Measurements from ENCODE around the gene CLHC1. TPM values are rescaled to one million over a fixed set of nuclear protein-coding genes. Genes with fewer than 3 reads are reported as not detected.

CLHC1 gene
- total RNA-seq, 1 experiment from 2014 or later, result 10.4 TPM

DNA sequence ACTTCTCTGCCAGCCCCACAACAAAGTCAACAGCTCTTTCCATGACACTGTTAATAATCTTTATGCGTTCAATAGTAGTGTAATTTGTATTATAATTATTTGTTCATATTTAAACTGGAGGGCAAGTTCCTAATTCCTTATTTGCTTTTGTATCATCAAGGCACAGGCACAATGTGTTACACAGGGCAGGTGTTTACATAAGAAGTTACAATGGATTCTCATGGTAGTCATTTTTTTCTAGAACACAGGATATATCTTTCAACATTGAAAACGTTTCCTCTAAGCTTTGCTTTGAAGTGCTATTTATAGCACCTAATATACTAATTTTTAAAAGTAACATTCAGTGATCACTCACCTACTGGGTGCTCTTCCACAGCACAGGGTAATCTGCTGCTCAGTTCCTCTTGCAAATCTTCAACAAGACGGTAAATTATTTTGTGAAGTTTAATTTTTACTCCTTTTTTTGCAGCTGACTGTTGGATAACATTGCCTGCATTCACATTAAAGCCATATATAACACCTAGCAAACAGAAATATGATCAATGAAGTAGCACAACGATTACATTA, 7.6 kb upstream of the CLHC1 start:
- Mint-ChIP-seq H3K27me3 (ENCODE audit: unreplicated experiment) (no peaks in the 10 kb centered on the region), H3K36me3 (ENCODE audit: insufficient read depth, unreplicated experiment) (peaks cover 31% of the 10 kb centered on the region), H3K4me3 (ENCODE audit: low read depth, unreplicated experiment) (no peak overlapping the region), H3K4me1 (ENCODE audit: low read depth, unreplicated experiment) (no peaks in the 10 kb centered on the region), H3K27ac (ENCODE audit: unreplicated experiment) (no peak overlapping the region), H3K9me3 (ENCODE audit: low read depth, unreplicated experiment) (no peaks in the 10 kb centered on the region)
- no TSS peak for BruUV-seq (replicated peaks)
- TF ChIP-seq, protein P1, sequence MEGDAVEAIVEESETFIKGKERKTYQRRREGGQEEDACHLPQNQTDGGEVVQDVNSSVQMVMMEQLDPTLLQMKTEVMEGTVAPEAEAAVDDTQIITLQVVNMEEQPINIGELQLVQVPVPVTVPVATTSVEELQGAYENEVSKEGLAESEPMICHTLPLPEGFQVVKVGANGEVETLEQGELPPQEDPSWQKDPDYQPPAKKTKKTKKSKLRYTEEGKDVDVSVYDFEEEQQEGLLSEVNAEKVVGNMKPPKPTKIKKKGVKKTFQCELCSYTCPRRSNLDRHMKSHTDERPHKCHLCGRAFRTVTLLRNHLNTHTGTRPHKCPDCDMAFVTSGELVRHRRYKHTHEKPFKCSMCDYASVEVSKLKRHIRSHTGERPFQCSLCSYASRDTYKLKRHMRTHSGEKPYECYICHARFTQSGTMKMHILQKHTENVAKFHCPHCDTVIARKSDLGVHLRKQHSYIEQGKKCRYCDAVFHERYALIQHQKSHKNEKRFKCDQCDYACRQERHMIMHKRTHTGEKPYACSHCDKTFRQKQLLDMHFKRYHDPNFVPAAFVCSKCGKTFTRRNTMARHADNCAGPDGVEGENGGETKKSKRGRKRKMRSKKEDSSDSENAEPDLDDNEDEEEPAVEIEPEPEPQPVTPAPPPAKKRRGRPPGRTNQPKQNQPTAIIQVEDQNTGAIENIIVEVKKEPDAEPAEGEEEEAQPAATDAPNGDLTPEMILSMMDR (IDR thresholded peaks at IDR 0.05; ENCODE audit: unreplicated experiment), result no peak
- CTCF ChIA-PET, result no interaction called here
- no peak for DNase-seq
- intact Hi-C loops (cut with micrococcal nuclease; ENCODE audit: unreplicated experiment), result loop anchor here (10.0 kb wide), 2 partner anchors 195 to 275 kb away; partner anchors contain the start of gene CFAP36

DNA sequence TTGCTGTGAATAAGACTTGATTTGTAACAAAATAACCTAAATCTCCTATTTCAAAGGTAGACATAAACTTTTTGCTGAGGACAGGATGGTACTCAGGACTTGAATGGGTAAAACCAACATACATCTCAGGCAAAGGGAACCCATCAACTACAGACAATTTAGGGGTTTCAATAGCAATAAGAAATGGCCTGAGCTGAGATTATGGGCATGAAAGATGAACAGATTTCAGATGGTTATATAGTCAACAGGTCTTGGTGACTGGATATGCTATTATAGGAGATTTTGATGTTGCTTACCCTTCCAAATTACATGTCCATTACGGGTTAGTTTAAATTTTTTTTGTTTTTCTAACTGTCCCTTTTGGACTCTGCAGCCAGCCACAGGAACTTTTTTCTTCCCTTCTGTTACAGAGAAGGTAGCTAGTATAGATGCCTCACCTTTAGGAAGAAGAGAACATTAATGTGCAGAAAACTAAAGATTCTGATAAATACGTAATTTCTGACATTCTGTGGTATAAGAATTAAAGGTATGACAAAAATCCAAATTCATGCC, 5.0 kb upstream of the CLHC1 start:
- no TSS peak for BruUV-seq (replicated peaks)

DNA sequence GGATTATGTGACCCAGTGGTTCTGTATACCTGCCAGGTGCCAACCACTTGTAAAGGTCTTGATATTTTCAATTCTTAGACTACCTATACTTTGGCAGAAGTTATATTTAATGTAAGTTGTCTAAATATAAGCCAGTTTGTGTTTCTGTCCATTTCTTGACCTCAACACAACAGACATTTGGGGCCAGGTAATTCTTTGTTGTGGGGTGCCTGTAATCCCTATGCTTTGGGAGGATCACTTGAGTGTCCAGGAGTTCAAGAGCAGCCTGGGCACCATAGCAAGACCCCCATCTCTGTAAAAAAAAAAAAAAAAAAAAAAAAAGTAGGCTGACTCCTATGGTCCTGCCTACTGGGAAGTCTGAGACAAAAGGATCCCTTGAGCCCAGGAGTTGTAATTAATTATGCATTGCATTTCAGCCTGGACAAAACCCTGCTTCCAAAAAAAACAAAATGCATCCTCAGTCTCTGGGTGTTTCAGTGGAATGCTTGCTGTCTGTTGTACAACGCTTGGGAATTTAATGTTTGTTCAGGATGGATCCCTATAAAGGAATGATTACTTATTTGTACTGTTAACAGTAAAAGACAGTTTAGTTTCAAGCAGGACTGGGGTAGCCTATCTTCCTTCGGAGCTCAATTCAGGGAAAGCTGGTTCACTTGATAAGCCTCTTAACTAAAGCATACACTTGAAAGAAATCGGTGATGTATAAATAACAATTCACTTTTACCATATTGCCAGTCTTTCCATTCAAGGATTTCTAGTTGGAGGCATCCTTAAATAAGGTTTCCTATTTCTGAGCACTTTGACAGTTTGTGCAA, 3.8 kb upstream of the CLHC1 start:
- H3K27ac Mint-ChIP-seq (ENCODE audit: unreplicated experiment), result no peak overlapping the region
- intact Hi-C loops (cut with micrococcal nuclease; ENCODE audit: unreplicated experiment), result loop anchor here (10.0 kb wide), 2 partner anchors 199 to 279 kb away; partner anchors contain the start of gene CFAP36
- CTCF ChIA-PET, result no interaction called here
- no peak for DNase-seq
- BruUV-seq (replicated peaks), result no TSS peak
- H3K9me3 Mint-ChIP-seq (ENCODE audit: low read depth, unreplicated experiment), result no peaks in the 10 kb centered on the region
- TF ChIP-seq, protein P1 (IDR thresholded peaks at IDR 0.05; ENCODE audit: unreplicated experiment), result no peak
- H3K36me3 Mint-ChIP-seq (ENCODE audit: insufficient read depth, unreplicated experiment), result peaks cover 69% of the 10 kb centered on the region
- H3K27me3 Mint-ChIP-seq (ENCODE audit: unreplicated experiment), result no peaks in the 10 kb centered on the region
- no peak overlapping the region for H3K4me3 Mint-ChIP-seq (ENCODE audit: low read depth, unreplicated experiment)
- H3K4me1 Mint-ChIP-seq (ENCODE audit: low read depth, unreplicated experiment), result peaks cover 6% of the 10 kb centered on the region

More for the DNA sequence above, 5.0 kb upstream of the CLHC1 start:
- H3K4me1 Mint-ChIP-seq (ENCODE audit: low read depth, unreplicated experiment), result no peaks in the 10 kb centered on the region
- H3K9me3 Mint-ChIP-seq (ENCODE audit: low read depth, unreplicated experiment), result no peaks in the 10 kb centered on the region
- H3K27me3 Mint-ChIP-seq (ENCODE audit: unreplicated experiment), result no peaks in the 10 kb centered on the region
- intact Hi-C loops (cut with micrococcal nuclease; ENCODE audit: unreplicated experiment), result loop anchor here (10.0 kb wide), 2 partner anchors 198 to 278 kb away; partner anchors contain the start of gene CFAP36
- H3K36me3 Mint-ChIP-seq (ENCODE audit: insufficient read depth, unreplicated experiment), result peaks cover 58% of the 10 kb centered on the region
- H3K27ac Mint-ChIP-seq (ENCODE audit: unreplicated experiment), result no peak overlapping the region
- DNase-seq, result no peak
- CTCF ChIA-PET, result interaction anchor here (0.7 kb wide), 1 partner anchor 309 kb away, joined by 4 read pairs; no protein-coding TSS in a partner anchor
- no peak overlapping the region for H3K4me3 Mint-ChIP-seq (ENCODE audit: low read depth, unreplicated experiment)
- TF ChIP-seq, protein P1 (IDR thresholded peaks at IDR 0.05; ENCODE audit: unreplicated experiment), result no peak

DNA sequence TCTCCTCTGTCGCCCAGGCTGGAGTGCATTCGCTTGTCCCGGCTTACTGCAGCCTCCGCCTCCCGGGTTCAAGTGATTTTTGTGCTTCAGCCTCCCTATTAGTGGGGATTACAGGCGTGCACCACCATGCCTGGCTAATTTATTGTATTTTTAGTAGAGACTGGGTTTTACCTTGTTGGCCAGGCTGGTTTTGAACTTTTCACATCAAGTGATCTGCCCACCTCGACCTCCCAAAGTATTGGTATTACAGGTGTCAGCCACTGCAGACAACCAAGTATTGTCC, 1.5 kb upstream of the CLHC1 start:
- Mint-ChIP-seq H3K27ac (ENCODE audit: unreplicated experiment) (peak overlapping the region; percentile 92), H3K9me3 (ENCODE audit: low read depth, unreplicated experiment) (no peaks in the 10 kb centered on the region), H3K36me3 (ENCODE audit: insufficient read depth, unreplicated experiment) (peaks cover 68% of the 10 kb centered on the region), H3K27me3 (ENCODE audit: unreplicated experiment) (no peaks in the 10 kb centered on the region), H3K4me3 (ENCODE audit: low read depth, unreplicated experiment) (peak overlapping the region; percentile 80), H3K4me1 (ENCODE audit: low read depth, unreplicated experiment) (peaks cover 27% of the 10 kb centered on the region)
- TF ChIP-seq, protein P1 (IDR thresholded peaks at IDR 0.05; ENCODE audit: unreplicated experiment), result no peak
- intact Hi-C loops (cut with micrococcal nuclease; ENCODE audit: unreplicated experiment), result loop anchor here (10.0 kb wide), 2 partner anchors 201 to 281 kb away; partner anchors contain the start of gene CFAP36
- DNase-seq, result no peak
- BruUV-seq (replicated peaks), result no TSS peak
- CTCF ChIA-PET, result no interaction called here

Data from Calu3 (cell line).